Forelimb muscle (tissue), 1 donor: ENCODE measurements around the gene ZNF431. TPM values are rescaled to one million over a fixed set of nuclear protein-coding genes. Genes with fewer than 3 reads are reported as not detected.
"Not testable (repeated sequence)": the region's sequence is repeated elsewhere in the genome, so short reads cannot be mapped to it uniquely, and the experiment has no call there.

Source experiments
- DNase-seq: peaks from one replicate; pipeline ENCODE4 v3.0.0-alpha.2; 2013; ENCODE audit warnings: low read depth
- polyA plus RNA-seq: library from polyadenylated mRNA; unstranded; fragments of 120-200 nt; gene quantifications from one replicate; pipeline ENCODE4 v1.2.1, GENCODE V29; 2013; ENCODE audit not compliant: insufficient read length

Gene ZNF431
- 25.0 TPM for polyA plus RNA-seq

GRCh38 chr19:21141787-21142464 lies at the start of gene ZNF431:
Gene ZNF431 (plus strand): TSS chr19:21142040. CDS start chr19:21142184, 144 bp downstream.
- DNase-seq = peak; percentile 95

- DNase-seq = no peak
Observed at GRCh38 chr19:21092109-21092508, 49.7 kb upstream of the ZNF431 start.

DNA sequence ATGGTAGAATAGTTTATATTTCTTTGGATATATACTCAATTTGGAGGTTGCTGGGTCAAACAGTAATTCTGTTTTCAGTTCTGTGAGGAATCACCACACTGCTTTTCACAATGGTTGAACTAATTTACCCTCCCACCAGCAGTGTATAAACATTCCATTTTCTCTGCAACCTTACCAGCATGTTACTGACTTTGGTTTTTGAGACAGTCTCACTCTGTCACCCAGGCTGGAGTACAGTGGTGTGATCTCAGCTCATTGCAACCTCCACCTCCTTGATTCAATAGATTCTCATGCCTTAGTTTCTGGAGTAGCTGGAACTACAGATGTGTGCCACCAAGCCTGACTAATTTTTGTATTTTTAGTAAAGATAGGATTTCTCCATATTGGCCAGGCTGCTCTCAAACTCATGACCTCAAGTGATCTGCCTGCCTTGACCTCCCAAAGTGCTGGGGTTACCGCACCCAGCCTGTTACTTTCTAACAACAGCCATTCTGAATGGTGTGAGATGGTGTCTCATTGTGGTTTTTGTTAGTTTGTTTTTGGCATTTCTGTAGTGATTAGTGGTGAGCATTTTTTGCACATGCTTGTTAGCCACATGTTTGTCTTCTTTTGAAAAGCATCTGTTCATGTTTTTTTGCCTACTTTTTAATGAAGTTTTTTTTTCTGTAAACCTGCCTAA lies 47.4 kb upstream of the ZNF431 start:
- no peak for DNase-seq

GRCh38 chr19:21098291-21098690 lies 43.5 kb upstream of the ZNF431 start:
- no peak for DNase-seq

- DNase-seq = no peak
Observed at GRCh38 chr19:21101521-21102242, 40.2 kb upstream of the ZNF431 start.

DNA sequence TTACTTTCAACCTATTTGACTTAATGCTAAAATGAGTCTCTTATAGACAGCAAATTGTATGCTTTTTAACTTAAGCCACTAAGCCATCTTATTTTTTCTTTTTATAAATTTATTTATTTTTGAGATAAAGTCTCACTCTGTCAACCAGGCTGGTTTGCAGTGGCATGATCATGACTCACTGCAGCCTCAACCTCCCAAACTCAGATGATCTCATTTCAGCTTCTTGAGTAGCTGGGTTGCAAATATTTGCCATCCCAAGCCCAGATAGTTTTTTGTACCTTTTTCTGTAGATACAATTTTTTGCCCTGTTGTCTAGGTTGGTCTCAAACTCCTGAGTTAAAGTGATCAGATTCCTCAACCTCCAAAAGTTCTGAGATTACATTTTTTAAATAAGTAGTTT lies 32.7 kb upstream of the ZNF431 start:
- DNase-seq = no peak

- no peak for DNase-seq
Observed at GRCh38 chr19:21110183-21110582, 31.7 kb upstream of the ZNF431 start.

DNA sequence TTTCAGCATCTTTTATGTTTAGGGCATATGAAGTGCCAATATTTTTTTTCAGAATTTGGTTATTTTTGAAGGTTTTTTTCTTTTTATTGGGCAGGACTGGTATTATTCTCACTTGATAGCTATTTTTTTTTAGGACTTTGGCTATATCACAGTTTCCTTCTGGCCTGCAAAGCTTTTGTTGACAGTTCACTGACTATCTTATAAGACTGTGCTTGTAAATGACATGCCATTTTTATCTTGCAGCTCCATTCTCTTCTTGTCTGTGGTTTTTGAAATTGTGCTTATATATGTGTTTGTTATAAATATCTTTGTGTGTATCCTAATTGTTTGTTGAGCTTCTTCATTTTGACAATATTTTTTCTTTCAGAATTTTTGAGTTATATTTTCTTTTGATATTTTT lies 26.4 kb upstream of the ZNF431 start:
- no peak for DNase-seq

DNA sequence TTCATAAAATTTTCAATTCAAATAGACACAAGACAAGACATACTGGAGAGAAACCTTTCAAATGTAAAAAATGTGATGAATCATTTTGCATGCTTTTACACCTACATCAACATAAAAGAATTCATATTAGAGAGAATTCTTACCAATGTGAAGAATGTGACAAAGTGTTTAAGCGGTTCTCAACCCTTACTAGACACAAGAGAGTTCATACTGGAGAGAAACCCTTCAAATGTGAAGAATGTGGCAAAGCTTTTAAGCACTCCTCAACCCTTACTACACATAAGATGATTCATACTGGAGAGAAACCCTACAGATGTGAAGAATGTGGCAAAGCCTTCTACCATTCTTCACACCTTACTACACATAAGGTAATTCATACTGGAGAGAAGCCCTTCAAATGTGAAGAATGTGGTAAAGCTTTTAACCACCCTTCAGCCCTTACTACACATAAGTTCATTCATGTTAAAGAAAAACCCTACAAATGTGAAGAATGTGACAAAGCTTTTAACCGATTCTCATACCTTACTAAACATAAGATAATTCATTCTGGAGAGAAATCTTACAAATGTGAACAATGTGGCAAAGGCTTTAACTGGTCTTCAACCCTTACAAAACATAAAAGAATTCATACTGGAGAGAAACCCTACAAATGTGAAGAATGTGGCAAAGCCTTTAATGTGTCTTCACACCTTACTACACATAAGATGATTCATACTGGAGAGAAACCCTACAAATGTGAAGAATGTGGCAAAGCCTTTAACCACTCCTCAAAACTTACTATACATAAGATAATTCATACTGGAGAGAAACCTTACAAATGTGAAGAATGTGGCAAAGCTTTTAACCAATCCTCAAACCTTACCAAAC lies 24.6 kb upstream of the ZNF431 start:
- DNase-seq = no peak

- DNase-seq = no peak
Observed at GRCh38 chr19:21126078-21126477, 15.8 kb upstream of the ZNF431 start.

GRCh38 chr19:21127001-21127400 lies 14.8 kb upstream of the ZNF431 start:
- no peak for DNase-seq

GRCh38 chr19:21127898-21128297 lies 13.9 kb upstream of the ZNF431 start:
- no peak for DNase-seq

- no peak for DNase-seq
Observed at GRCh38 chr19:21128901-21129698, 12.7 kb upstream of the ZNF431 start.

DNA sequence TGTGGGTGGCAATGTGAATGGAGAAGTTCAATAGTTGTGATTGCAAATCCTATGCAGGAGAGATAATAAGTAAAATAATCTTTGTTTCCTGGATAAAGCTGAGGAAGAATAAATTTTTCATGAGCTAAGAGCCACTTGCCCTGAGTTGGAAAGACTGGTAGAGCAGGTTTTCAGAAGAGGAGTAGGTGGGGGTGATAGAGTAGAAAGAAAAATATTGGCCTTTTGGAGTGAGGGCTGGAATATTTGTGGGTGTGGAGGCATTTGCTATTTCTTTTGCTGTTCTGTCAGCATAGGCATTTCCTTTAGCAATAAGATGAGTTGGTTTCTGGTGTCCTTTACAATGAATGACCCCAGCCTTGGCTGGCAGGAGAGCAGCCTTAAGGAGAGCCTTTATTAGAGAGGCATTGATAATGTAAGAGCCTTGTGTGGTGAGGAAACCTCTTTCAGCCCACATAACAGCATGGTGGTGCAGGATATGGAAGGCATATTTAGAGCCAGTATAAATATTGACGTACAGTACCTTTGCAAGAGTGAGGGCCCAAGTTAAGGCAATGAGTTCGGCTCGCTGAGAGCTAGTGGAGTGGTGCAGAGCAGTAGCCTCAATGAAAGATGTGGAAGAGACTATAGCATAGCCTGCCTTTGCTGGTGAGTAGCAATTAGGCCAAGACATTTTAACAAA lies 11.6 kb upstream of the ZNF431 start:
- no peak for DNase-seq

GRCh38 chr19:21133633-21134032 lies 8.2 kb upstream of the ZNF431 start:
- DNase-seq = no peak

GRCh38 chr19:21134934-21135366 lies 6.9 kb upstream of the ZNF431 start:
- DNase-seq = no peak

DNA sequence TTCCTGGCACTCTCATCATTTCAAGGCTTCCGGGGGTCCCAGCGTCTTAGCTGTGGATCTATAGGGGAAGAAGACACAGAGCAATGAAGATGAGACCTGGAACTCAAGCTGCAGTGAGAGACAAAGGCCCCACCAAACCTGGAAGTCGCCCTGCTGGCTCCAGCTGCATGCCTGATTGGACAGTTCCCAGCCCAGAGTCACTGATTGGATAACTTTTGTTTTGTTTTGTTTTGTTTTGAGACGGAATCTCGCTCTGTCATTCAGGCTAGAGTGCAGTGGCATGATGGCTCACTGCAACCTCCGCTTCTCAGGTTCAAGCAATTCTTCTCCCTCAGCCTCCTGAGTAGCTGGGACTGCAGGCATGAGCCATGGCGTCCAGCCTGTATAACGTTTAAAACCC lies 6.4 kb upstream of the ZNF431 start:
- DNase-seq = no peak

DNA sequence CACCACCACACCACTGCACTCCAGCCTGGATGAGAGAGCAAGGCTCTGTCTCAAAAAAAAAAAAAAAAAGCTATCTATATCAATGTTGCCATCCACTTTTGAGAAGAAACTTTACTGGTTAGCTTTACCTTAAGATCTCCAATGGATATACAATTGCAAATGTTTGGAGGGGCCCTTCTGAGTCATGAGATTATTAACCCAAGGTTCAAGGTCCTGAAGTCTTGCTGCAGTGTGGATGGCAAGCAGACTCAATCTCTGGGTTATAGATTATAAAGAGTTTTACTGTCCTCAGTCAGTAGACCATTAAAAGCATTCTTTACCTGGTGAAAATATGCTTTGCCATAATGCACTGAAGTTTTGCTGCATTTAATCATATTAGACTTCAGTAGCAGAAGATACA lies 3.7 kb upstream of the ZNF431 start:
- DNase-seq = no peak

GRCh38 chr19:21141006-21141405 lies 834 bp upstream of the ZNF431 start:
- not testable (repeated sequence) for DNase-seq

- DNase-seq = no peak
Observed at GRCh38 chr19:21143428-21143827, 1.6 kb downstream of the ZNF431 start.
